Measurements from ENCODE around the gene APOC3. TPM values are rescaled to one million over a fixed set of nuclear protein-coding genes. Genes with fewer than 3 reads are reported as not detected.

The APOC3 gene
- total RNA-seq, 1 experiment from 2014 or later, result not detected

DNA sequence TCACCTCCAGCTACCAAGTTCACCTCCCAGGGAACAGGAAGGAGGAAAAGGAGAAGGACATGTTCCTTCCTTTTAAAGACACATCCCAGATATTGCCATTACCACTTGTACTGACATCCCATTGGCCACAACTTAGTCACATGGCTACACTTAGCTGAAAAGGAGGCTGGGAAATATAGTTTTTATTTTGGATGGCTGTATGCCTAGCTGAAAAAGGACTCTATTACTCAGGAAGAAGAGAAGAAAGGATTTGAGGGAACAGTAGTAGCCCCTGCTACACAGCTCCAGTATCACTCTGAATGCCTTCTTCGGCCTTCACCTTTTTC, 36.0 kb upstream of the APOC3 start:
- Histone ChIP-seq H3K79me2 (ENCODE audit: insufficient read depth, low read length) (no peaks in the 10 kb centered on the region), H3K79me1 (ENCODE audit: insufficient read depth, low read depth, low read length, poor library complexity, severe bottlenecking) (no peaks in the 10 kb centered on the region), H3T11ph (ENCODE audit: low read length) (no peak overlapping the region), H2AK5ac (ENCODE audit: insufficient read length, low read length) (no peak overlapping the region), H3K23me2 (ENCODE audit: insufficient read length, low read depth, low read length, poor library complexity, severe bottlenecking) (no peaks in the 10 kb centered on the region), H3K9ac (ENCODE audit: extremely low read depth, insufficient read length, low read length) (no peak overlapping the region), H3K14ac (ENCODE audit: insufficient read depth, low read length) (no peak overlapping the region), H4K5ac (ENCODE audit: insufficient read length, low read depth, low read length) (no peak overlapping the region), H2BK5ac (ENCODE audit: insufficient read length, low read length) (no peak overlapping the region), H3K27ac (ENCODE audit: insufficient read length, low read depth, low read length) (no peak overlapping the region), H2AFZ (ENCODE audit: low read length) (no peak overlapping the region), H3K4me1 (ENCODE audit: insufficient read depth, low read length) (no peaks in the 10 kb centered on the region; the same call in 1 of the 2 replicates), H3K23ac (ENCODE audit: insufficient read length, low read depth, low read length) (no peak overlapping the region), H3K56ac (ENCODE audit: insufficient read length, low read depth, low read length) (no peak overlapping the region), H2BK20ac (ENCODE audit: low read depth, low read length, poor library complexity, severe bottlenecking) (no peak overlapping the region), H3K18ac (ENCODE audit: insufficient read length, low read depth, low read length) (no peak overlapping the region), H3K9me3 (ENCODE audit: control insufficient read depth, low read depth, low read length) (no peaks in the 10 kb centered on the region), H3K4me2 (ENCODE audit: insufficient read depth, insufficient read length, low read length) (no peak overlapping the region), H3K27me3 (ENCODE audit: insufficient read depth, low read length) (no peaks in the 10 kb centered on the region; the same call in 1 of the 2 replicates), H3K4ac (ENCODE audit: low read depth, low read length) (no peak overlapping the region), H4K20me1 (ENCODE audit: control insufficient read depth, insufficient read depth, insufficient read length) (no peaks in the 10 kb centered on the region), H4K8ac (replicated peaks; ENCODE audit: insufficient read length, low read depth, low read length) (no peak overlapping the region), H4K91ac (ENCODE audit: insufficient read length, low read depth, low read length) (no peak overlapping the region), H2BK120ac (ENCODE audit: low read depth, low read length, poor library complexity, severe bottlenecking) (no peak overlapping the region), H2BK15ac (ENCODE audit: low read depth, low read length) (no peak overlapping the region), H2BK12ac (ENCODE audit: insufficient read length, low read depth, low read length) (no peak overlapping the region)
- H3K36me3 Mint-ChIP-seq (ENCODE audit: insufficient read depth in 1 of 3, low read depth in 3 of 3), result no peaks in the 10 kb centered on the region
- H3K4me3 Mint-ChIP-seq, result no peak overlapping the region
- no CpG with 5 or more reads among the region's 1 CpG for WGBS (ENCODE audit: extremely low coverage, insufficient read length, low lambda C conversion rate)
- H3K27me3 Mint-ChIP-seq (ENCODE audit: low read depth), result peaks cover 20% of the 10 kb centered on the region
- peaks cover 9 to 19% of the 10 kb centered on the region in 2 experiments for H3K4me1 Mint-ChIP-seq
- H3K27ac Mint-ChIP-seq, result no peak overlapping the region
- TF ChIP-seq, protein P1, sequence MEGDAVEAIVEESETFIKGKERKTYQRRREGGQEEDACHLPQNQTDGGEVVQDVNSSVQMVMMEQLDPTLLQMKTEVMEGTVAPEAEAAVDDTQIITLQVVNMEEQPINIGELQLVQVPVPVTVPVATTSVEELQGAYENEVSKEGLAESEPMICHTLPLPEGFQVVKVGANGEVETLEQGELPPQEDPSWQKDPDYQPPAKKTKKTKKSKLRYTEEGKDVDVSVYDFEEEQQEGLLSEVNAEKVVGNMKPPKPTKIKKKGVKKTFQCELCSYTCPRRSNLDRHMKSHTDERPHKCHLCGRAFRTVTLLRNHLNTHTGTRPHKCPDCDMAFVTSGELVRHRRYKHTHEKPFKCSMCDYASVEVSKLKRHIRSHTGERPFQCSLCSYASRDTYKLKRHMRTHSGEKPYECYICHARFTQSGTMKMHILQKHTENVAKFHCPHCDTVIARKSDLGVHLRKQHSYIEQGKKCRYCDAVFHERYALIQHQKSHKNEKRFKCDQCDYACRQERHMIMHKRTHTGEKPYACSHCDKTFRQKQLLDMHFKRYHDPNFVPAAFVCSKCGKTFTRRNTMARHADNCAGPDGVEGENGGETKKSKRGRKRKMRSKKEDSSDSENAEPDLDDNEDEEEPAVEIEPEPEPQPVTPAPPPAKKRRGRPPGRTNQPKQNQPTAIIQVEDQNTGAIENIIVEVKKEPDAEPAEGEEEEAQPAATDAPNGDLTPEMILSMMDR (conservative IDR thresholded peaks at IDR 0.05), result no peak
- H3K9me3 Mint-ChIP-seq, result no peaks in the 10 kb centered on the region
- DNase-seq, result no peak
